CD4-positive, alpha-beta T cell (primary cell): ENCODE data around the gene ARFRP1. TPM values are rescaled to one million over a fixed set of nuclear protein-coding genes. Genes with fewer than 3 reads are reported as not detected.

Source experiments
- ATAC-seq: fragments of 200-7000 bp; cut with Tn5 transposase; one replicate; pipeline ENCODE4 v1.10.0; 2022; ENCODE audit warnings: mild to moderate bottlenecking; ENCODE audit not compliant: poor library complexity
- CTCF ChIA-PET: fragments of 350-600 bp; sonication (Branson Sonifier 250); formaldehyde crosslinking; loops from one replicate; lab custom pipeline; 2021; ENCODE audit warnings: antibody characterized with exemption, inconsistent platforms; lab: Charles Lee
- POLR2A ChIA-PET: fragments of 350-600 bp; sonication (Branson Sonifier 250); formaldehyde crosslinking; loops from one replicate; lab custom pipeline; 2021; ENCODE audit warnings: antibody characterized with exemption, inconsistent platforms; lab: Charles Lee
- DNase-seq, 14 experiments: peaks; one replicate each; pipeline ENCODE4 v3.0.0-alpha.2; 2013 to 2020; ENCODE audit warnings: mixed read lengths in 2 of 14
- H3K27ac ChIP-seq, 2 donors: one replicate each; pipeline versions ENCODE4 v1.5.1 to v1.7.0; 2013; ENCODE audit warnings: low read length in 2 of 2, low read depth in 1 of 2, mild to moderate bottlenecking in 1 of 2
- H3K27me3 ChIP-seq, 2 experiments: 1 replicate in 1 of 2; 2 replicates in 1 of 2; pipeline versions ENCODE4 v1.6.1 to v1.7.0; 2013; ENCODE audit warnings: low read length in 2 of 2, control low read depth in 1 of 2, mild to moderate bottlenecking in 1 of 2, moderate library complexity in 1 of 2; ENCODE audit not compliant: insufficient read depth in 2 of 2, control insufficient read depth in 1 of 2
- H3K36me3 ChIP-seq: one replicate; pipeline ENCODE4 v1.6.1; 2013; ENCODE audit warnings: low read length, control low read depth; ENCODE audit not compliant: insufficient read depth
- H3K4me1 ChIP-seq: one replicate; pipeline ENCODE4 v1.6.1; 2013; ENCODE audit warnings: low read length, control low read depth; ENCODE audit not compliant: insufficient read depth
- H3K4me3 ChIP-seq: one replicate; pipeline ENCODE4 v1.5.1; 2013; ENCODE audit warnings: mild to moderate bottlenecking, low read length, moderate library complexity
- H3K9me3 ChIP-seq, 2 experiments: 1 replicate in 1 of 2; 2 replicates in 1 of 2; pipeline versions ENCODE4 v1.6.1 to v1.7.0; 2013; ENCODE audit warnings: low read length in 2 of 2, mild to moderate bottlenecking in 2 of 2, control low read depth in 1 of 2, moderate library complexity in 1 of 2; ENCODE audit not compliant: control insufficient read depth in 1 of 2, insufficient read depth in 1 of 2
- H3K27ac Mint-ChIP-seq: one replicate; pipeline ENCODE4 v1.8.0; 2020; ENCODE audit warnings: mixed read lengths
- H3K27me3 Mint-ChIP-seq: one replicate; pipeline ENCODE4 v1.8.0; 2021; ENCODE audit warnings: mixed read lengths
- H3K36me3 Mint-ChIP-seq: one replicate; pipeline ENCODE4 v1.8.0; 2021; ENCODE audit warnings: low read depth, mixed read lengths
- H3K4me1 Mint-ChIP-seq: one replicate; pipeline ENCODE4 v1.8.0; 2021; ENCODE audit warnings: low read depth, mixed read lengths
- H3K4me3 Mint-ChIP-seq: one replicate; pipeline ENCODE4 v1.8.0; 2020; ENCODE audit warnings: mild to moderate bottlenecking, mixed read lengths
- H3K9me3 Mint-ChIP-seq: one replicate; pipeline ENCODE4 v1.8.0; 2020; ENCODE audit warnings: mixed read lengths
- CTCF ChIP-seq: fragments of 200-600 bp; IDR thresholded peaks from one replicate; pipeline ENCODE4 v1.8.0; 2022; ENCODE audit warnings: antibody characterized with exemption, mild to moderate bottlenecking
- intact Hi-C, 2 experiments: fragments of 100-400 bp; cut with DNase I in 1 of 2; cut with micrococcal nuclease in 1 of 2; formaldehyde crosslinking; loops; one replicate each; pipeline versions ENCODE4 v1.15.1 to v1.9.0; 2023 to 2025; cut with DNase I, micrococcal nuclease
- total RNA-seq, 174 experiments: library from RNA in 2 of 174; stranded (reverse) in 2 of 174; gene quantifications; one replicate each; pipeline ENCODE4 v1.2.3 and lab custom pipeline; 2021 to 2026

ARFRP1 gene
- total RNA-seq, 2 experiments from 2014 or later = 34.5 to 35.7 TPM

DNA sequence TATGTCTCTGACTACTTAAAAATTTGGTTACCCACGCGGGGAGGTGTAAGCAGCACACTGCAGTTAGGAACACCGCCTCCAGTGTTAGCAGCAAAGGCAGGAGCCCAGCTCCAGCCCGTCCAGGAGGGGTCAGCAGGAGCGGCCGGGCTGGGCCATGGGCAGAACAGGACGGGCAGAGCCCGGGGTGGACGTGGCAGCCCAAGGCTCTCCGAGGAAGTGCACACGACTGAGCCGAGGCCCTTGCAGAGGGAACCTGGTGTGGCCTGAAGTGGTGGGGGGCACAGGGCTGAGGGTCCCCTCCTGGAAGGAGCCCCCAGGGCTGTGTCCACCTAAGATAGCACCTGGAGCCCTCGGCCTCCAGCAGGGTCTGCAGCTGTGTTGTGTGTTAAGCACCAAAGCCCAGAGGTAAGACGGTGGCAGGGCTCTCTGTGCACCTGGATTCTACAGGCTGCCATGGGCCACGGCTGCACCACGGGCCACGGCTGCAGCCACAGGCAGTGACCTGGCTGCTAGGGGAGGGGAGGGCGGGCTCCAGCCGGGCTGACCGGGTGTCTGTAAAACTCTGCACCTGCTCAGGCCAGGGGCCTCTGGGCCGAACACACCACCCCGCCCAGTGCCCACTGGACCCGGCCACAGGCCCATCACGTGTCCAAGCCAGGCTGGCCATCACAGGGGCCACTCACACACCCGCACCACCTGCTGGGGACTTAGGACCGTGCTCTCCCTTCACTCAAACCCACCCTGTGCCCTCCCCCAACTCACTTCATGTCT is 38.4 kb upstream of the ARFRP1 start:
- ChIA-PET CTCF (no interaction called here), POLR2A (interaction anchor here (1.2 kb wide), 1 partner anchor 10 kb away, joined by 6 read pairs; the partner anchor contains the start of gene LIME1)
- H3K36me3 ChIP-seq = peaks cover 27% of the 10 kb centered on the region
- H3K4me1 Mint-ChIP-seq = peaks cover 28% of the 10 kb centered on the region
- H3K9me3 Mint-ChIP-seq = no peaks in the 10 kb centered on the region
- TF ChIP-seq CTCF = no peak
- H3K36me3 Mint-ChIP-seq = peaks cover 7% of the 10 kb centered on the region
- intact Hi-C loops = no loop called here
- no peak for DNase-seq
- H3K4me1 ChIP-seq = peaks cover 30% of the 10 kb centered on the region
- no peaks in the 10 kb centered on the region for H3K27me3 ChIP-seq
- peak overlapping the region; percentile 71 for H3K27ac Mint-ChIP-seq
- H3K27ac ChIP-seq = no peak overlapping the region
- no peaks in the 10 kb centered on the region for H3K27me3 Mint-ChIP-seq
- no peak overlapping the region for H3K4me3 ChIP-seq
- no peak for ATAC-seq
- peak overlapping the region; percentile 20 for H3K4me3 Mint-ChIP-seq
- H3K9me3 ChIP-seq = no peaks in the 10 kb centered on the region

GRCh38 chr20:63745424-63745805 is 37.6 kb upstream of the ARFRP1 start:
- POLR2A ChIA-PET = interaction anchor here (1.2 kb wide), 1 partner anchor 9 kb away, joined by 6 read pairs; the partner anchor contains the start of gene LIME1
- no peak overlapping the region for H3K27ac ChIP-seq
- no peaks in the 10 kb centered on the region for H3K27me3 ChIP-seq
- no peak overlapping the region for H3K4me3 Mint-ChIP-seq
- H3K9me3 Mint-ChIP-seq = no peaks in the 10 kb centered on the region
- no peak overlapping the region for H3K4me3 ChIP-seq
- H3K9me3 ChIP-seq = no peaks in the 10 kb centered on the region
- peaks cover 29% of the 10 kb centered on the region for H3K36me3 ChIP-seq
- H3K36me3 Mint-ChIP-seq = peaks cover 7% of the 10 kb centered on the region
- peaks cover 30% of the 10 kb centered on the region for H3K4me1 ChIP-seq
- DNase-seq (no peak), ATAC-seq (no peak)
- TF ChIP-seq CTCF = no peak
- H3K27me3 Mint-ChIP-seq = no peaks in the 10 kb centered on the region
- CTCF ChIA-PET = no interaction called here
- peaks cover 21% of the 10 kb centered on the region for H3K4me1 Mint-ChIP-seq
- intact Hi-C loops = no loop called here
- peak overlapping the region; percentile 71 for H3K27ac Mint-ChIP-seq

GRCh38 chr20:63744574-63745423 is 37.0 kb upstream of the ARFRP1 start:
- Histone ChIP-seq H3K4me3 (no peak overlapping the region), H3K27ac (no peak overlapping the region), H3K4me1 (peaks cover 25% of the 10 kb centered on the region), H3K36me3 (peaks cover 29% of the 10 kb centered on the region), H3K9me3 (no peaks in the 10 kb centered on the region), H3K27me3 (no peaks in the 10 kb centered on the region)
- Mint-ChIP-seq H3K4me1 (peaks cover 16% of the 10 kb centered on the region), H3K27ac (no peak overlapping the region), H3K27me3 (no peaks in the 10 kb centered on the region), H3K4me3 (no peak overlapping the region), H3K36me3 (peaks cover 7% of the 10 kb centered on the region), H3K9me3 (no peaks in the 10 kb centered on the region)
- ChIA-PET POLR2A (interaction anchor here (1.2 kb wide), 1 partner anchor 8 kb away, joined by 6 read pairs; the partner anchor contains the start of gene LIME1), CTCF (interaction anchor here (0.5 kb wide), 1 partner anchor 36 kb away, joined by 5 read pairs; no protein-coding TSS in a partner anchor)
- ATAC-seq (no peak), DNase-seq (no peak)
- intact Hi-C loops = loop anchor here in 1 of 2 experiments (5.0 kb wide), 1 partner anchor 87 kb away; the partner anchor contains the start of gene RTEL1
- no peak for TF ChIP-seq CTCF
